Right hindlimb (tissue), 1 donor: ENCODE results near the gene TIGD1.

Experiments used
- DNase-seq: peaks from one replicate; pipeline ENCODE4 v3.0.0-alpha.2; 2018

The TIGD1 gene

DNA sequence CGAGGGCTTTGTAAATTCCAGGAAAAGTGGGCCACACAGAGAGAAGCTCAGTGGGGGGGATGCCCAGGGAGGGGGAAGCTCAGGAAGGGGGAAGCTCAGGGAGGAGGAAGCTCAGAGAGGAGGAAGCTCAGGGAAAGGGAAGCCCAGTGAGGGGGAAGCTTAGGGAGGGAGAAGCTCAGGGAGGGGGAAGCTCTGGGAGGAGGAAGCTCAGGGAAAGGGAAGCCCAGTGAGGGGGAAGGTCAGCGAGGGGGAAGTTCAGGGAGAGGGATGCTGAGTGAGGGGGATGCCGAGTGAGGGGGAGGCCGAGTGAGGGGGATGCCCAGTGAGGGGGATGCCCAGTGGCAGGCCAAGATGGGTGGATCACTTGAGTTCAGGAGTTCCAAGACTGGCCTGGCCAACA, 11.7 kb downstream of the TIGD1 start:
- DNase-seq = no peak

DNA sequence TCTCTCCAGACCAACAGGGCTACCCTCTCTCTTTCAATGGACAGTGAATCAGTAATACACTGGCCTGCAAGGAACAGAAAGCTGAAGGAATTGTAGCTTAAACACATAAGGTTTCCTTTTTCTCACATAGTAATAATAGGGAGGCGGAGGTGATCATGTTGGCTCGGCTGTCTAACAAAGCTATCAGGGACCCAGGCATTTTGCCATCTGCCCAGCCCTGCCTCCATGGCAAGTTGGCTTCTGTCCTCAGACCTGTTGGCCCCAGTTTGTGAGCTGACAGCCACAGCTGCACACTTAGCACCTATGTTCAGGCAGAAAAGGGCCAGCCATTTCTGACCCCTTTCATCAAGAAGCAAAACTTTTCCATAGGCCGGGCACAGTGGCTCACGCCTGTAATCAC, 12.9 kb downstream of the TIGD1 start:
- no peak for DNase-seq

- DNase-seq = peak; percentile 3
Observed at GRCh38 chr2:232537079-232537478, 13.3 kb downstream of the TIGD1 start.

DNA sequence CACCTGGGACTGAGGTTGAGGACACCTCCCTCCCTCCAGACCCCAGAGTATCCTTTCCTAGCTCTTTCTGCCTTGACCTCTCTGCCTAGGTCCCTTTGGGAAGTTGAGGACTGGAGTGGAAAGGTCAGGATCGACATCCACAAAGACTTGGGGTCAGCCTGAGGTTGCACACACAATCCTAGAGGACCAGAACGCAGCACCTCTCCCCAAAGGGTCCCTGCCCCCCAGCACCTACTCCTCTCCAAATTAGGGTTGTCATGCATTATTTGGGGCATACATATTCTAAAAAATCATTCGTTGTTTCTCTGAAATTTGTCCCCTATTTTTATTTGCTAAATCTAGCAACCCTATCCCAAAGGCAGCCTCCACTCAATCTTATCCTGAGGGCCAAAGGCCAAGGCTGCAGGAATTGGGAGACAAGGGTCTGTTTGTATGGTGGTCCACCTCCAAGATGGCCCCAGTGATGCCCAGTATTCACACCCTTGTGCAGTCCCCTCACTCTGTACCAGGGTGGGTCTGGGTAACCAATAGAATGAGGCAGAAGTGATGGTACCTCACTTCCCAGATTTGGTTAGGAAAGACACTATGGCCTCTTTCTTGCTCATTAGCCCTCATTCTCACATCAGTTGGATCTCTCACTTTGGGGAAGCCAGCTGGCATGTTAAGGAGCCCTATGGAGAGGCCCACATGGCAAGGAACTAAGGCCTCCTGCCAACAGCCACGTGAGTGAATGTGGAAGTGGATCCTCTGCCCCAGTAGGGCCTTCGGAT, 14.4 kb downstream of the TIGD1 start:
- peak; percentile 6 for DNase-seq

- DNase-seq = peak; percentile 28
Observed at GRCh38 chr2:232534940-232535651, 15.3 kb downstream of the TIGD1 start.

DNA sequence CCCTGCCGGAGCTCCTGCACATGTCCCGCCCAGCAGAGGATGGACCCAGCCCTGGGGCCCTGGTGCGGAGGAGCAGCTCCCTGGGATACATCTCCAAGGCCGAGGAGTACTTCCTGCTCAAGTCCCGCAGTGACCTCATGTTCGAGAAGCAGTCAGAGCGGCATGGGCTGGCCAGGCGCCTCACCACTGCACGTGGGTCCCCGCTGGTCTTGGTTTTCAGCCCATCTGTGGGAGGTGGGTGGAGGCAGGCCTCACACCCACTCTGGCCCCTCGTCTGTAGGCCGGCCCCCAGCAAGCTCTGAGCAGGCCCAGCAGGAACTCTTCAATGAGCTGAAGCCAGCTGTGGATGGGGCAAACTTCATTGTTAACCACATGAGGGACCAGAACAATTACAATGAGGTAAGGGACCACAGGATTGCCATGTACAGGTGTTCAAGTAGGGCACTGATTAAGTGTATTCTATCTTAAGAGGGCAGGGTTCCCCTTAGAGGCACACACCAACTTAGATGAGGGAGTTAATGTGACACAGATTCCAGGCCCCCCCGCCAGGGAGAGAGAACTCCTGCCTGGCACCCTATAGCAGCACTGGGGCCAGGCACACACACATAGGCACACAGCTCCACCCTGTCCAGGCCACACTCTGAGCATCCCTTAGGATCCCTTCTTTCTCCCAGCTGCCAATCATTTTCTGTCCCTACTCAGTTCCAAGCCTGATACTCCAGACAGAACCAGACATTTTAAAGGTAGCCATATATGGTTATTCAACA, 16.2 kb downstream of the TIGD1 start:
- DNase-seq = peak; percentile 33

DNA sequence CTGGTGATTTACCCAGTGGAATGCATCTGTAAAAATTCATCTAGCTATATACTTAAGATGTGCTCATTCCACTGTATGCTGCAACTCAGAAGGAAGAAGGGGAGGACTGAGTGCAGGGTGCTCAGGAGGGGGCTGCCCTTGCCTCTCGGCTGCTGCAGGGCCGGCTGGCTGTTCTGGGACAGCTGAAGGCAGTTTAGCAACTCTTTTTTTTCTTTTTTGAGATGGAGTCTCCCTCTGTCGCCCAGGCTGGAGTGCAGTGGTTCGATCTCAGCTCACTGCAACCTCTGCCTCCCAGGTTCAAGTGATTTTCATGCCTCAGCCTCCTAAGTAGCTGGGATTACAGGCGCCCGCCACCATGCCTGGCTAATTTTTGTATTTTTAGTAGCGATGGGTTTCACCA, 17.5 kb downstream of the TIGD1 start:
- DNase-seq = peak; percentile 7

GRCh38 chr2:232532419-232532818, 17.9 kb downstream of the TIGD1 start:
- peak; percentile 35 for DNase-seq

DNA sequence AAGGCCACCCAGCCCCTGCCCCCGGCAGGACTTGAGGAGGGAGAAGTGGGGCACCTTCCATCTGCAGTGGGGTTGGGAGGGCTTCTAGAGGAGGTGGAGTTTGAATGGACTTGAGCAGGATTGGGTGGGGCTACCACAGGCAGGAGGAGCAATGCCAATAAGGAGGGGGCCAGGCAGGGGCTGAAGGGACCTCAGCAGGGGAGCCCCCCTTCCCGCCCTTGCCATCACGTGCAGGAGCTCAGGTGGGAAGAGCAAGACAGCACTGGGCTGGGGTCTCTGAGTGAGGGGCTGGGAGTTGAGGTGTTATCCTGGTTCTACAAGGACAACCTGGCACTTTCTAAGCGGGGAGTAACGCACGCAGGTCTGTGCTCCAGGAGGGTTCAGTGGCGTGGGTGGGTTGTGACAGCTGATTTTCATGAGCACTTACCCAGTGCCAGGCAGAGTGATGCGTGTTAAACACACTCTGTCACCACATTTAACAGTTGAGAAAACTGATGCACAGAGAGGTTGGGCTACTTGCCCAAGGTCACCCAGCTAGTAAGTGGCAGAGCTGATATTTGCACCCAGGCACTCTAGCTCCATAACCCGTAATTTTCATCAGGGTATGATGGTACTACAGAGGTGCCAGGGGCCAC, 19.6 kb downstream of the TIGD1 start:
- DNase-seq = no peak

GRCh38 chr2:232529806-232530547, 20.4 kb downstream of the TIGD1 start:
- DNase-seq = no peak

DNA sequence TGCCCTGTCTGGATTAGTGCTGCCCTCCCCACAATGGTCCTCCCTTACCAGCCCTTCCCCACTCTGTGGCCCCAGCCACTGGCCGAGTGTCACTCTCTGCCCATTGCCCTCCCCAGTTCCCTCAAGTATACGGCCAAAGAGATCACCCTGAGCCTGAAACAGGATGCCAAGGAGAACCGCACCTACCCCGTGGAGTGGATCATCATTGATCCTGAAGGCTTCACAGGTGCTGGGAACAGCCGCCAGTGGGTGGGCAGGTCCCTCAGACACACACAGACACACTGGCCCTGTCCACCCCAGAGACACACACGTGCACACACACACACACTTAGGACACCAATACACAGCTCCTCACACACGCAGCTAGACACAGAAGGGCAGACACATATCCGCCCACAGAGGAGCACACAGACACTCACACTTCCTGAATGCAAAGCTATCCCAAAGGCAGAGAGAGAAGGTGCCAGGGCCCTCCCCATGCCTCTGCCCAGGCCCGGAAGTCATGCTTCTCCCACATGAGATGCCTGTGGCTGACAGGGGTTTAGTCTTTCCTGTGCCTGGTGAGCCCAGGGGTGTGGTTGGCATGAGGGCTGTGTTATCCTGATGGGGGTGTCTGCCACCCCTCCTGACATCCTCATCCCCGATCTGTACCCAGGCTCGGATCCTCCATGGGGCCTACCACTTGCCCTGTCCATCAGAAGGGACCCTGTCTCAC, 21.5 kb downstream of the TIGD1 start:
- DNase-seq = no peak

DNA sequence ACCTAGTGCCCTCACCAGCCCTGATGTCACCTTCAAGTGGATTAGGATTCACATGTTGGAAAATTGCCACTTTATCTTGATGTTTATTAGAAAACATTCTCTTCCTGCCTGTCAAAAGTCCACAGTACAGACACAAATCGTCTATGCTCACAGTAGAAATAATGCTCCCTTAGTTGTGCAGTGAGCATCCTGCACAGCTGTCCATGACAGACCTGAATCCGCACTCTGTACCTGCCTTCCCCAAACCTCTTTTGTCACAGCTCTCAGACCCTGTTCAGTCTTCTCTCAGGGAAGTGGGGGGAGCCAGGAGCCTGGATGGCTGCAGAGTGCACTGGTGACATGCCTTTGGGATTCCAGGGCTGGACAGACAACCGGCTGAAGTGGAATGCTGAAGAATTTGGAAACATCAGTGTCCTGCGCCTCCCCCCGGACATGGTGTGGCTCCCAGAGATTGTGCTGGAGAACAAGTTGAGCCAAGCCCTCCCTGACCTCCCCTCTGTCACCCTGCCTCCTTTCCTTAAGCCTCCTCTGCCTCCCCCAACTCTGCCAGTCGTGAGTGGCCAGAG, 22.4 kb downstream of the TIGD1 start:
- DNase-seq = no peak

DNA sequence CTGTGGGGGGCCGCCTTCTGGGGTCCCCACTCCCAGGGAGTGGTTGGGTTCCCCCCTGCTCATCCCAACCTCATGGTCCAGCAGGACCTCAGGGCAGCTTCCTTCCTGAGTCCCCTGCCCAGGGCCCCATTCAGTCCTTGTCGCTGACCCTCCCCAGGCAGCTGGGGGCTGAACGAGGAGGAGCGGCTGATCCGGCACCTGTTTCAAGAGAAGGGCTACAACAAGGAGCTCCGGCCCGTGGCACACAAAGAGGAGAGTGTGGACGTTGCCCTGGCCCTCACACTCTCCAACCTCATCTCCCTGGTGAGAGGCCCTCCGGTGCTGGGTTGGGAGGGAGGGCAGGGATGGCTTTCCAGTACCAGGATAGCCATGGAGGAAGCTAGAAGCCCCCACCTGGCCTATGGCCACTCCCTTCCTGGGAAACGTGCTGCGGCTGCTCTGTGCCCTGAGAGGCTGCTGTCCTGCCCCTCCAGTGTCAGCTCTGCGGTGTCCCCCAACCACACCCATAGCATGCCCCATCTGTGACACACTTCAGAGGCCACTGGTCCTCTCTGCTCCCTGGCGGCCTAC, 23.9 kb downstream of the TIGD1 start:
- no peak for DNase-seq

- peak; percentile 91 for DNase-seq
Observed at GRCh38 chr2:232525791-232526371, 24.5 kb downstream of the TIGD1 start, which contains the start of gene CHRND. CHRND (plus strand) TSS chr2:232526160; CDS start chr2:232526216, 56 bp downstream.

DNA sequence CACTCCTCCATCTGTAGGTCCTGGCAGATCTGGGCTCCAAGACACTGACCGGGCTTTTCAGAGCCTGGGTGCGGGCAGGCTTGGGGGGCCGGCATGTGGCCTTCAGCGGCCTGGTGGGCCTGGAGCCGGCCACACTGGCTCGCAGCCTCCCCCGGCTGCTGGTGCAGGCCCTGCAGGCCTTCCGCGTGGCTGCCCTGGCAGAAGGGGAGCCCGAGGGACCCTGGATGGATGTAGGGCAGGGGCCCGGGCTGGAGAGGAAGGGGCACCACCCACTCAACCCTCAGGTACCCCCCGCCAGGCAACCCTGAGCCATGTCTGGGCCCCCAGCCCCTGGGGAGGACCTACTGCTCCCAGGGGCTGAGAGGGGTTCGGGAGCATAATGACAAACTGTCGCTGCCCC, 25.2 kb downstream of the TIGD1 start:
- no peak for DNase-seq

DNA sequence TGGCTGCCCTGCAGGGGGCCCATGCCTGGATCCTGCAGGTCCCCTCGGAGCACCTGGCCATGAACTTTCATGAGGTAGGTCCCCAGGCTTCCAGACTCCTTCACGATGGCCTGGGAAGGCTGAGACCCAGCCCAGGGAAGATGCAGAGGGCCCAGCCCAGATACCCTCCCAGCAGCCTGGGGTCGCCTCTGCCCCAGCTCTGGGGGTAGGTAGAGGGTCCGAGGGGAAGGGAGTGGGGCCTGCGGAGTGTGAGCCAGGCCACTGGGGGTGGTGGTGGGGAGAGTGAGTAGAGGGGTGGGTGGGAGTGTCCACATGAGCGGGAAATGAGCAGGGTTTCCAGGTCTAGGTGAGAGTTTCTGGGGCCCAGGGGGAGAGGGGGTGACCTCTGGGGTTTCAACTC, 25.6 kb downstream of the TIGD1 start:
- no peak for DNase-seq

- peak; percentile 61 for DNase-seq
Observed at GRCh38 chr2:232523682-232524597, 26.4 kb downstream of the TIGD1 start.

DNA sequence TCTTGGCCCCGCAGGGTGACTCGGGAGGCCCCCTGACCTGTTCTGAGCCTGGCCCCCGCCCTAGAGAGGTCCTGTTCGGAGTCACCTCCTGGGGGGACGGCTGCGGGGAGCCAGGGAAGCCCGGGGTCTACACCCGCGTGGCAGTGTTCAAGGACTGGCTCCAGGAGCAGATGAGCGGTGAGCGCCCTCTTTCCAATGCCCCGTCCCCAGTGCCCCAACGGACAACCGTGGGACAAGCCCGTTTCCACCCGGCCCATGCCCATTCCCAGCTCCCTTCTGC, 27.0 kb downstream of the TIGD1 start:
- no peak for DNase-seq

DNA sequence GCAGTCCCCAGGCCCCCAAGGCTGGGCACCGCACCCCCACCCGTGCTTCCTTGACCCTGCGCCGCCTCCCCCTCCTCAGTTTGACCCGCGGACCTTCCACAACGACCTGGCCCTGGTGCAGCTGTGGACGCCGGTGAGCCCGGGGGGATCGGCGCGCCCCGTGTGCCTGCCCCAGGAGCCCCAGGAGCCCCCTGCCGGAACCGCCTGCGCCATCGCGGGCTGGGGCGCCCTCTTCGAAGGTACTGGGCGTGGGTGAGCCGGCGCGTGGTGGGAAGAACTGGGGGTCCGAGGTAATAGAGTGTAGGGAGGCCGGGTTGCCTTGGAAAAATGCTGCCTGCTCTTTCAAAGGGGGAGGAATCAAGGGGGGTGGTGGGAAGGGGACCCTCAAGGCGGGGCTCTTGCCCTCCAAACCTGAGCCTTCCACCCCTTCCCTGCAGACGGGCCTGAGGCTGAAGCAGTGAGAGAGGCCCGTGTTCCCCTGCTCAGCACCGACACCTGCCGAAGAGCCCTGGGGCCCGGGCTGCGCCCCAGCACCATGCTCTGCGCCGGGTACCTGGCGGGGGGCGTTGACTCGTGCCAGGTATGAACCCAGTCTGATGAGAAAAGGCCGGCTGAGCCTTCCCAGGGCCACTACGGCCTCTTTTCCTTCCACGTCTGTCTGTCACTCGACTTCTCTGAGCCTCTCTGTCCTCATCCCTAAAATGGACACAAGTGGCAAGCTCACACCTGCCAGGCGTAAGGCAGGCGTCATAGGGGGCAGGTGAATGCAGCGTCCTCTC, 27.5 kb downstream of the TIGD1 start:
- no peak for DNase-seq
